Measurements from ENCODE around the gene NDRG4.
A peak's percentile ranks its signal among the peaks of the same experiment; 100 is the strongest.

DNA sequence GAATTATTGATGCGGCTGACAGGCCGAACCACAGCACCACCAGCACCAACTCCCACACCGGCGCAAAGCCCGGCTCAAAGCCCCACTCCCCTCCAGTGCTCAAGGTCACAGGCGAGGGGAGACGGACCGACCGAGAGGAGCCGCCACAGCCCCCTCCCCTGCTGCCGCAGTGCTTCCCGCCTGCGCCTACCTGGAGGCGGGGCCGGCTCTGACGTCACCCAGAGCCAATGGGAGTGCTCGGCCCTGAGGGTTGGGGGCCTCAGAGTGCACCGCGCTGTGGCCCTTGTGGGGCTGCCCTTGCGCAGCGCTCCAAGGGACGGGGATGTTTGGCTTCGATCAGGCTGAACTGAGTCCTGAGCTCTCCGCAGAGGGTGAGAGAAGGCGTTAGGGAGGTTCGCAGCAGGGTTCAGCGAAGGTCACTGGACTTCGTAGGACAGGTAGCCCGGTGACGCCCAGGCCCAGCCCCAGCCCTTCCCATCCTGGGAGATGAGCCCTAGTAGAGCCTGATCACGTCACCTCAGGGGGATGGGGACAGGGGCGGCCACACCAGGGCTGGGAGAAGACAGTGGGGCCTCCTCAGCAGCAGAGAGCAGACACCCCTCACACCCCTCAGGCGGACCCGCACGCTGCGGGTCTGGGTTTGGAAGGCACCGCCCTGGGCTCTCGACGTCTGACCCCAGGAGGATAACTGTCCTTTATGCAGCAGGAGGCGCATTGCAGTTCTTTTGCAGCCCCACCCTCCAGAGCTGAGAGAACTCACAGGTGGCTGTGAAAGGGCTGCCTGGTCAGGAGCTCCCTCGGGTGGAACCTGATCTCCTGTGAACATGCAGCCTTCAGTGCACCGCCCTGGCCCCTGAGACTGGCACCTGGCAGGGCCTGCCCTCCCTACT, 1.5 kb downstream of the NDRG4 start:
- TF ChIP-seq, protein P1, sequence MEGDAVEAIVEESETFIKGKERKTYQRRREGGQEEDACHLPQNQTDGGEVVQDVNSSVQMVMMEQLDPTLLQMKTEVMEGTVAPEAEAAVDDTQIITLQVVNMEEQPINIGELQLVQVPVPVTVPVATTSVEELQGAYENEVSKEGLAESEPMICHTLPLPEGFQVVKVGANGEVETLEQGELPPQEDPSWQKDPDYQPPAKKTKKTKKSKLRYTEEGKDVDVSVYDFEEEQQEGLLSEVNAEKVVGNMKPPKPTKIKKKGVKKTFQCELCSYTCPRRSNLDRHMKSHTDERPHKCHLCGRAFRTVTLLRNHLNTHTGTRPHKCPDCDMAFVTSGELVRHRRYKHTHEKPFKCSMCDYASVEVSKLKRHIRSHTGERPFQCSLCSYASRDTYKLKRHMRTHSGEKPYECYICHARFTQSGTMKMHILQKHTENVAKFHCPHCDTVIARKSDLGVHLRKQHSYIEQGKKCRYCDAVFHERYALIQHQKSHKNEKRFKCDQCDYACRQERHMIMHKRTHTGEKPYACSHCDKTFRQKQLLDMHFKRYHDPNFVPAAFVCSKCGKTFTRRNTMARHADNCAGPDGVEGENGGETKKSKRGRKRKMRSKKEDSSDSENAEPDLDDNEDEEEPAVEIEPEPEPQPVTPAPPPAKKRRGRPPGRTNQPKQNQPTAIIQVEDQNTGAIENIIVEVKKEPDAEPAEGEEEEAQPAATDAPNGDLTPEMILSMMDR (CRISPR knock-in tag; IDR thresholded peaks at IDR 0.05): peak; percentile 9; the same call in 1 of the 2 replicates
- TF ChIP-seq SMC3 (IDR thresholded peaks at IDR 0.05; ENCODE audit: low read length) (no peak), POLR2AphosphoS2 (IDR thresholded peaks at IDR 0.05; ENCODE audit: low read depth, low read length) (no peak), ZNF138 (CRISPR knock-in tag; IDR thresholded peaks at IDR 0.05; ENCODE audit: low read depth) (no peak), CBFB (CRISPR knock-in tag; IDR thresholded peaks at IDR 0.05) (no peak; the same call in 1 of the 2 replicates)
- TF ChIP-seq, protein P2, sequence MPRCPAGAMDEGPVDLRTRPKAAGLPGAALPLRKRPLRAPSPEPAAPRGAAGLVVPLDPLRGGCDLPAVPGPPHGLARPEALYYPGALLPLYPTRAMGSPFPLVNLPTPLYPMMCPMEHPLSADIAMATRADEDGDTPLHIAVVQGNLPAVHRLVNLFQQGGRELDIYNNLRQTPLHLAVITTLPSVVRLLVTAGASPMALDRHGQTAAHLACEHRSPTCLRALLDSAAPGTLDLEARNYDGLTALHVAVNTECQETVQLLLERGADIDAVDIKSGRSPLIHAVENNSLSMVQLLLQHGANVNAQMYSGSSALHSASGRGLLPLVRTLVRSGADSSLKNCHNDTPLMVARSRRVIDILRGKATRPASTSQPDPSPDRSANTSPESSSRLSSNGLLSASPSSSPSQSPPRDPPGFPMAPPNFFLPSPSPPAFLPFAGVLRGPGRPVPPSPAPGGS (CRISPR knock-in tag; IDR thresholded peaks at IDR 0.05): no peak
- TF ChIP-seq, protein P3, sequence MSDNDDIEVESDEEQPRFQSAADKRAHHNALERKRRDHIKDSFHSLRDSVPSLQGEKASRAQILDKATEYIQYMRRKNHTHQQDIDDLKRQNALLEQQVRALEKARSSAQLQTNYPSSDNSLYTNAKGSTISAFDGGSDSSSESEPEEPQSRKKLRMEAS (IDR thresholded peaks at IDR 0.05): no peak
